SH-SY5Y (cell line): ENCODE measurements around the gene TLE2.

Experiments
- GATA2 ChIP-seq: IDR thresholded peaks from 2 replicates; pipeline ENCODE4 v1.6.1; 2011; ENCODE audit warnings: mild to moderate bottlenecking, low read depth, low read length
- GATA3 ChIP-seq: IDR thresholded peaks from 2 replicates; pipeline ENCODE4 v1.6.1; 2011; ENCODE audit warnings: low read depth, mild to moderate bottlenecking, low read length, moderate library complexity

GRCh38 chr19:3053780-3054179 is 24.7 kb upstream of the TLE2 start:
- TF ChIP-seq GATA3 (no peak), GATA2 (no peak)
